ENCODE results near the gene ZNF75A.

Gene ZNF75A

GRCh38 chr16:3295209-3295608 is 10.1 kb upstream of the ZNF75A start (continued):
- TF ChIP-seq KLF7 (tag by site-specific recombination; IDR thresholded peaks at IDR 0.05; ENCODE audit: borderline replicate concordance) (no peak), ZNF239 (tag by site-specific recombination; IDR thresholded peaks at IDR 0.05) (no peak), RBAK (tag by site-specific recombination; IDR thresholded peaks at IDR 0.05) (no peak), OVOL3 (tag by site-specific recombination; IDR thresholded peaks at IDR 0.05) (no peak), KLF8 (tag by site-specific recombination; IDR thresholded peaks at IDR 0.05) (no peak), REPIN1 (tag by site-specific recombination; IDR thresholded peaks at IDR 0.05; ENCODE audit: low read depth) (no peak), ZNF169 (tag by site-specific recombination; IDR thresholded peaks at IDR 0.05) (no peak), ZNF23 (tag by site-specific recombination; IDR thresholded peaks at IDR 0.05; ENCODE audit: borderline replicate concordance) (no peak)

GRCh38 chr16:3295783-3296182 is 9.5 kb upstream of the ZNF75A start:
- TF ChIP-seq ZNF398 (tag by site-specific recombination; IDR thresholded peaks at IDR 0.05) (no peak), ZSCAN4 (tag by site-specific recombination; IDR thresholded peaks at IDR 0.05) (no peak), IKZF3 (tag by site-specific recombination; IDR thresholded peaks at IDR 0.05) (no peak), ZNF600 (tag by site-specific recombination; IDR thresholded peaks at IDR 0.05) (no peak), ZNF221 (tag by site-specific recombination; IDR thresholded peaks at IDR 0.05; ENCODE audit: borderline replicate concordance) (no peak), ZNF280D (tag by site-specific recombination; IDR thresholded peaks at IDR 0.05) (no peak), HOXD13 (CRISPR knock-in tag; IDR thresholded peaks at IDR 0.05; ENCODE audit: borderline replicate concordance) (no peak)
- Histone ChIP-seq H3K9me3 (ENCODE audit: control insufficient read depth, insufficient read depth, low read depth, low read length) (no peaks in the 10 kb centered on the region; the same call in 1 of the 2 replicates), H3K27ac (ENCODE audit: extremely low read depth, low read depth, low read length) (no peak overlapping the region), H3K36me3 (ENCODE audit: control insufficient read depth in 2 of 2, insufficient read depth in 1 of 2, low read length in 2 of 2) (peaks cover 3 to 54% of the 10 kb centered on the region in 2 experiments; a peak in 1 of 3 replicates), H3K4me3 (ENCODE audit: low read depth, low read length) (no peak overlapping the region), H3K4me1 (ENCODE audit: control insufficient read depth, insufficient read depth, low read length) (no peaks in the 10 kb centered on the region)
- ChIA-PET CTCF (interaction anchor here (1.0 kb wide), 1 partner anchor 12 kb away, joined by 3 read pairs; no protein-coding TSS in a partner anchor), POLR2A (interaction anchor here (1.3 kb wide), 1 partner anchor 13 kb away, joined by 3 read pairs; no protein-coding TSS in a partner anchor)

GRCh38 chr16:3304370-3304769 is 927 bp upstream of the ZNF75A start:
- no peaks in the 10 kb centered on the region for H3K4me1 ChIP-seq (ENCODE audit: control insufficient read depth, insufficient read depth, low read length)
- no peak overlapping the region for H3K4me3 ChIP-seq (ENCODE audit: low read depth, low read length)
- peaks cover 14 to 51% of the 10 kb centered on the region in 2 experiments; a peak in 2 of 3 replicates for H3K36me3 ChIP-seq (ENCODE audit: control insufficient read depth in 2 of 2, insufficient read depth in 1 of 2, low read length in 2 of 2)
- H3K9me3 ChIP-seq (ENCODE audit: control insufficient read depth, insufficient read depth, low read depth, low read length) = no peaks in the 10 kb centered on the region; the same call in 1 of the 2 replicates
- no peak overlapping the region for H3K27ac ChIP-seq (ENCODE audit: extremely low read depth, low read depth, low read length)
- ChIA-PET CTCF (interaction anchor here (0.7 to 1.4 kb wide), 4 partner anchors 10 to 675 kb away, joined by 3 to 4 read pairs (median 4); no protein-coding TSS in a partner anchor), POLR2A (interaction anchor here (3.4 kb wide), 1 partner anchor 21 kb away, joined by 21 read pairs; the partner anchor contains the start of gene ZNF263)
- TF ChIP-seq ZNF596 (tag by site-specific recombination; IDR thresholded peaks at IDR 0.05) = no peak
- no peak for TF ChIP-seq ZSCAN30 (tag by site-specific recombination; IDR thresholded peaks at IDR 0.05)
- no peak for TF ChIP-seq ZNF214 (tag by site-specific recombination; IDR thresholded peaks at IDR 0.05; ENCODE audit: borderline replicate concordance)
- no peak for TF ChIP-seq ZNF19 (tag by site-specific recombination; IDR thresholded peaks at IDR 0.05; ENCODE audit: low read depth)
- no peak for TF ChIP-seq AEBP2 (tag by site-specific recombination; IDR thresholded peaks at IDR 0.05; ENCODE audit: borderline replicate concordance)
- TF ChIP-seq ZFP37 (tag by site-specific recombination; IDR thresholded peaks at IDR 0.05) = no peak
- TF ChIP-seq ZNF488 (tag by site-specific recombination; IDR thresholded peaks at IDR 0.05) = no peak
- no peak for TF ChIP-seq ZNF513 (tag by site-specific recombination; IDR thresholded peaks at IDR 0.05)
- TF ChIP-seq ZNF585B (tag by site-specific recombination; IDR thresholded peaks at IDR 0.05) = no peak

Measured in HEK293 (cell line).